Skeletal muscle tissue (tissue), 4 donors: ENCODE data around the gene NXPH2. TPM values are rescaled to one million over a fixed set of nuclear protein-coding genes. Genes with fewer than 3 reads are reported as not detected.

Experiments
- H3K27ac ChIP-seq: one replicate; pipeline ENCODE4 v1.7.0; 2013; ENCODE audit warnings: mild to moderate bottlenecking, low read depth, low read length, inconsistent platforms
- H3K27me3 ChIP-seq, 3 donors: one replicate each; pipeline ENCODE4 v1.7.0; 2013; ENCODE audit warnings: low read length in 3 of 3; ENCODE audit not compliant: control insufficient read depth in 3 of 3, insufficient read depth in 3 of 3
- H3K36me3 ChIP-seq, 3 donors: one replicate each; pipeline ENCODE4 v1.7.0; 2013; ENCODE audit warnings: low read length in 3 of 3; ENCODE audit not compliant: control insufficient read depth in 3 of 3, insufficient read depth in 3 of 3
- H3K4me1 ChIP-seq, 3 donors: one replicate each; pipeline ENCODE4 v1.7.0; 2013; ENCODE audit warnings: low read length in 3 of 3, mild to moderate bottlenecking in 3 of 3; ENCODE audit not compliant: control insufficient read depth in 3 of 3, insufficient read depth in 3 of 3
- H3K4me3 ChIP-seq, 3 donors: one replicate each; pipeline ENCODE4 v1.7.0; 2013; ENCODE audit warnings: low read length in 3 of 3
- H3K9ac ChIP-seq, 3 donors: one replicate each; pipeline ENCODE4 v1.7.0; 2013; ENCODE audit warnings: low read length in 3 of 3, mild to moderate bottlenecking in 3 of 3, moderate library complexity in 2 of 3, low read depth in 1 of 3
- H3K9me3 ChIP-seq, 3 donors: one replicate each; pipeline ENCODE4 v1.7.0; 2013; ENCODE audit warnings: low read length in 3 of 3; ENCODE audit not compliant: control insufficient read depth in 3 of 3
- total RNA-seq: library from RNA; depleted of rRNA; stranded (reverse); fragments of >200 nt; gene quantifications from one replicate; pipeline ENCODE4 v1.2.3, GENCODE V29; 2014
- donor health status: Osteomylitis.

The NXPH2 gene
- total RNA-seq, 1 donor from 2014 or later: 9.4 TPM

DNA sequence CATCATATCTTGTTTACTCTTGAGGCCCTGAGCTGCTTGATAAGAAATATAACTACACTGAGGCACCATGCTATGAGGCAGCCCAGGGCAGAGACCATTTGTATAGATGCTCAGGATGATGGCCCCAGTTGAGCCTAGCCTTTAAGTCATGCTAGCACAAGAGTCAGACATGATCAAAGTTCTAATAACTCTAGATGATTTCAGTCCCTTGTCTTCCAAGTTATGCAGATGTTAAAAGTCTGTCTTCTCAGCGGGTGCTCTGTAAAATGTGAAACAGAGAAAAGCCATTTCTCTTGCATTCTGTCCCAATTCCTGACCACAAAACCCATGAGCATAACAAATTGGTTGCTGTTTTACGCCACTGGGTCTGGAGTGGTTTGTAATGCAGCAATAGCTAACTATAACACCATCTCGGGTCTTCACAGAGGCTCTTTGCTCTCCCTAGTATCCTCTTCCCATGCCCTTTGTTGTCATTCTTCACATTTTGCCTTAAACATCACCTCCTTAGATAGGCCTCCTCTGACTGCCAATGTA lies 49.6 kb downstream of the NXPH2 start:
- Histone ChIP-seq H3K9me3 (no peaks in the 10 kb centered on the region), H3K4me3 (no peak overlapping the region), H3K27ac (no peak overlapping the region), H3K36me3 (no peaks in the 10 kb centered on the region), H3K27me3 (no peaks in the 10 kb centered on the region), H3K9ac (no peak overlapping the region), H3K4me1 (no peaks in the 10 kb centered on the region)

DNA sequence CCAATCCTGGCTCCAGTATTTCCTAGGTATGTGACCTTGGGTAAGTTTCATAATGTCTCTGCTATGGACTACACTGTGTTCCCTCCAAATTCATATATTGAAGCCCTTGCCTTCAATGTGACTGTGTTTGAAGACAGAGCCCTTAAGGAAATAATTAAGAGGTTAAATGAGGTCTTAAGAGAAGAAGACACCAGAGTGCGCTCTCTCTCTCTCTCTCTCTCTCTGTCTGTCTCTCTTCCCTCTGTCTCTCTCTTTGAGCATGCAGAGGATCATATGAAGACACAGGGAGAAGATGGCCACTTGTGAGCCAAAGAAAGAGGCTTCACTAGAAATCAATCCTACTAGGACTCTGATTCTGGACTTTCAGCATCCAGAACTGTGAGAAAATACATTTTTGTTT lies 52.2 kb downstream of the NXPH2 start:
- H3K9ac ChIP-seq: no peak overlapping the region
- no peak overlapping the region for H3K27ac ChIP-seq
- H3K4me1 ChIP-seq: no peaks in the 10 kb centered on the region
- H3K9me3 ChIP-seq: no peaks in the 10 kb centered on the region
- H3K27me3 ChIP-seq: no peaks in the 10 kb centered on the region
- H3K4me3 ChIP-seq: no peak overlapping the region
- no peaks in the 10 kb centered on the region for H3K36me3 ChIP-seq

DNA sequence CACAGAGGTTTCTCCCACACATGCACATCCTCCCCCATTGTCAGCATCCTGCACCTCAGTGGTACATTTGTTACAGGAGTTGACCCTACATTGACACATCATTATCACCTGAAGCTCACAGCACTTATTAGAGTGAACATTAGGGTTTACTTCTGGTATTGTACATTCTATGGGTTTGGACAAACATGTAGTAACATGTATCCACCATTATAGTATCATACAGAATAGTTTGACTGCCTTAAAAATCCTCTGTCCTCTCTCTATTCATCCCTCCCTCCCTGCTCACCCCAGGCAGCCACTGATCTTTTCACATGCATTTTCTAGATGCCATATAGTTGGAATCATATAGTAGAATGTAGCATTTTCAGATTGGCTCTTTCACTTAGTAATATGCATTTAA lies 53.5 kb downstream of the NXPH2 start:
- Histone ChIP-seq H3K36me3 (no peaks in the 10 kb centered on the region), H3K27me3 (no peaks in the 10 kb centered on the region), H3K27ac (no peak overlapping the region), H3K4me3 (no peak overlapping the region), H3K4me1 (no peaks in the 10 kb centered on the region), H3K9me3 (no peaks in the 10 kb centered on the region), H3K9ac (no peak overlapping the region)

DNA sequence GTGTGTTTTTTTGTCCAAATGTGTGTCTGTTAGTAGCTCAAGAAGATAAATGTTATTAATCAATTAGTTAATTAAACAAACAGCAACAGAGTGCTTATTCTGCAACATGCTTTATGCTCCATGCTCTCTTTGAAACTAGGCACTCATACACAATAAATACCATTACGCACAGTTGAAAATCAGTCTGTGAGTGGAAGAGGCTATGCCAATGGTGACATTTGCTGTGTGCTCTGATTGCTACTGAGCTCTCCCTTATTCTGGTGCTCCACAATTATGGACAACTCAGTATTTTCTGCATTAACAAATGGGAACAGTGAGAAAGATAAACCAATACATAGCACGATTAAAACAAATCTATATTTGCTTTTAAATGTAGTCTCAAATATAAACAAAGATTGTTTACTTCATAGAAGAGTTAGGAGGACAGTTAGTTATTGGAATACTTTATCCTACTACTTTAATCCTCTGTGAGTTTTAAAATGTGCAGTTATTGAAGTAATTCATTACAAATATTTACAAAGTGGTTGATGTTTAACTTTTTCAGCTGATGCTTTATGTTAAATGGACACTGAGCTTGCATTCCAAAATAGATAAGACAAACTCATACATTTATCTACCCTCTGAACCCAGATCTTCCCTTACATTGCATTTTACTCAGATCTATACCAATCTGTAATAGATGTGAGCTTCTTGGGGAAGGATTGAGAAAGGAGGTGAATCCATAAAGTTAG lies 55.3 kb downstream of the NXPH2 start:
- no peaks in the 10 kb centered on the region for H3K9me3 ChIP-seq
- no peaks in the 10 kb centered on the region for H3K4me1 ChIP-seq
- H3K9ac ChIP-seq: no peak overlapping the region
- no peak overlapping the region for H3K4me3 ChIP-seq
- H3K27ac ChIP-seq: no peak overlapping the region
- H3K36me3 ChIP-seq: no peaks in the 10 kb centered on the region
- H3K27me3 ChIP-seq: no peaks in the 10 kb centered on the region

DNA sequence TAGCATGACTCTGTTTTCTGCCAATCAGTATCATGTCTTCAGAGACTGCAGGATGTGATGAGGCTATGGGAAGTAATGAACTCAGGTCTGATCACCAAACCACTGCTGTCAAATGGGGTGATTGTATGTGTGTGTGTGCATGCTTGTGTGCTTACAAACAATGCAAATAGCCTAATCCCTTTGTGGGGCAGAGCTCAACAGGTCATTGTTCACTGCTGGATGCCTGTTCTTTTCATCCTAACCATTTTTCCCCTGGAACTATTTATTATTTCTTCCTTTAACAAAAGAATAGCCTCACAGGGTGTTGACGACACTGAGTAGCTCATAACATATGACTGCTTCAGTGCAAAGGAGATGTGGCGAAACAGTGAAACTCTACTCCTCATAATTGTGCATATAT lies 55.9 kb downstream of the NXPH2 start:
- no peaks in the 10 kb centered on the region for H3K9me3 ChIP-seq
- H3K27ac ChIP-seq: no peak overlapping the region

DNA sequence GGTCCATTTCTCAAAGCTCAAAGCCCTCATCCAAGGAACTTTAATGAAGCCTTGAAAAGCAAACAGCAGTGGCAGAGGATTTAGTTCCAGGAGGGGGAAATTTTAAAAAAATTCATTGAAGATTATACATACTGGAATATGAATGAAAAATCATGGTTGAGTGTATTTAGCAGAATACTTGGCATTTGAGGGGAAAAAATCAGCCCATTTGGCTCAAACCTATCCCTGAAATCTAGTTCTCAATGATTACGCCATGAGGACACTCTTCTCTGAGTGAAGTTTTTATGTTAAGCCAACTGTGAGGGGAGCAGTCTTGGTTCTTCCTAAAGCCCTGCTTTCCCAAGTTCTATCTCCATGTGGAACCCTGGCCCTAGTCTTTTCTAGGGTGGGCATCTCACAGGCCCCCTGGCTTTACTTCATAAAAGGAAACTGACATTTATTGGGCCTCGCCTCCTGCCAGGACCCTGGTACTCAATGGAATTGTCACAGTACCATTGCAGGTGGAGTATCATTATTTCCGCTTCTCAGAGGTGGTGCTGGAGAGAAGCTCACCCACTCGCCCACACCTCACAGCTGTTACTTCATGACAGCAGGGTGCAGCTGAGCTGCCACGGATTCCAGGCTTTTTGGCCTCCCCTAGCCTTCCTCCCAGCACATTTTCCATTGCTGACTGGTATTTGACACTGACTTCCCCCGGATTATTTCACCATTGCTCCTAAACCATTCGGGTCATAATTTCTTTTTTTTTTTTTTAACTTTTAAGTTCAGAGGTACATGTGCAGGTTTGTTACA lies 56.8 kb downstream of the NXPH2 start:
- Histone ChIP-seq H3K4me1 (no peaks in the 10 kb centered on the region), H3K9me3 (no peaks in the 10 kb centered on the region), H3K27ac (no peak overlapping the region), H3K27me3 (no peaks in the 10 kb centered on the region), H3K36me3 (no peaks in the 10 kb centered on the region), H3K4me3 (no peak overlapping the region), H3K9ac (no peak overlapping the region)

More for the DNA sequence above, 55.9 kb downstream of the NXPH2 start:
- no peak overlapping the region for H3K4me3 ChIP-seq
- no peaks in the 10 kb centered on the region for H3K36me3 ChIP-seq
- no peaks in the 10 kb centered on the region for H3K27me3 ChIP-seq
- H3K4me1 ChIP-seq: no peaks in the 10 kb centered on the region
- H3K9ac ChIP-seq: no peak overlapping the region

- Histone ChIP-seq H3K27me3 (no peaks in the 10 kb centered on the region), H3K9me3 (no peaks in the 10 kb centered on the region), H3K4me1 (no peaks in the 10 kb centered on the region)
Observed at GRCh38 chr2:138722316-138722715, 57.9 kb downstream of the NXPH2 start.

DNA sequence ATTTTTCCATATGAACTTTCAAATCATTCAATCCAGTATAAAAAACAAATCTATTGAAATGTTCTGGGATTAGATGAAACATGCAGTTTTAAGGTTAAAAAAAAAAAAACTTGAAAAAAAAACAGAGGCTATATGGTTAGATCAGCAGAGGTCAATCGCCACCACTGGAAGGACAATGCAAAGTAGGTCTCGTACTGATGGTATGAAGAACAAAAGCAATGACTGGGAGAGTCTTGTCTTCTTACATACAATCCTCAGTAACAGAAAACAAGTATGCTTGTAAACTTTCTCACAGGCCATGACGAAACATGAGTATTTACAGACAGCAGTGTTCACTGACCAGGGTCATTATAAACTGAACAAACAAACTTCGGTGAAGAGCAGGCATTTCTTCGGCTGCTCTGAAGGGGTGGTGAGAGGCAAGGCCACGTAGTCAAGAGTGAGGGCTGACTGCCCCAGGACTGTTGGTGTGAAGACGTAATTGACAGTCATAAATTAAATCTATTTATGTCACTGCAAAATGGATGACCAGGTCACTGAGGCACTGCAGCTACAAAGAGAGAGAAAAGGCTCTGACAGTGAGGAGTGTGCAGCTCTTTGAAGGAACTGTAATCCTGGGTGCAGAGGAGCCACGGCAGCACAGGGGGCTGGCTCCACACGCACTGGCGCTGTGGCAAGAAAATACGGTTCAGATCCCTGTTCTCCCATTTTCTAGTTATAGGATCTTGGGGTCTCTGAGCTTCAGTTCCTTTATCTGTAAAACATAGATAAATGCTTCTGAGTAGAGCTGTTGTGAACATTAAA lies 60.0 kb downstream of the NXPH2 start:
- H3K27me3 ChIP-seq: no peaks in the 10 kb centered on the region
- H3K9ac ChIP-seq: no peak overlapping the region
- no peak overlapping the region for H3K4me3 ChIP-seq
- H3K4me1 ChIP-seq: no peaks in the 10 kb centered on the region
- no peaks in the 10 kb centered on the region for H3K9me3 ChIP-seq
- no peaks in the 10 kb centered on the region for H3K36me3 ChIP-seq
- no peak overlapping the region for H3K27ac ChIP-seq

More at GRCh38 chr2:138722316-138722715, 57.9 kb downstream of the NXPH2 start:
- H3K4me3 ChIP-seq: no peak overlapping the region
- H3K27ac ChIP-seq: no peak overlapping the region
- no peak overlapping the region for H3K9ac ChIP-seq
- H3K36me3 ChIP-seq: no peaks in the 10 kb centered on the region

GRCh38 chr2:138718405-138718804 lies 61.8 kb downstream of the NXPH2 start:
- no peaks in the 10 kb centered on the region for H3K36me3 ChIP-seq
- H3K4me3 ChIP-seq: no peak overlapping the region
- no peak overlapping the region for H3K9ac ChIP-seq
- H3K9me3 ChIP-seq: no peaks in the 10 kb centered on the region
- no peak overlapping the region for H3K27ac ChIP-seq
- no peaks in the 10 kb centered on the region for H3K27me3 ChIP-seq
- H3K4me1 ChIP-seq: no peaks in the 10 kb centered on the region
